GM12878 (cell line): Measurements from ENCODE around the gene SLC4A3. TPM values are rescaled to one million over a fixed set of nuclear protein-coding genes. Genes with fewer than 3 reads are reported as not detected.

Experiments
- ATAC-seq: fragments of 200-7000 bp; cut with Tn5 transposase; 3 replicates; pipeline ENCODE4 v1.9.1; 2020; ENCODE audit warnings: mild to moderate bottlenecking, moderate library complexity
- BruUV-seq: library from RNA; stranded (reverse); fragments of 400-500 nt; replicated peaks from 2 replicates; lab custom pipeline; 2021; lab: Mats Ljungman, UMichigan
- CTCF ChIA-PET: fragments of 300-600 bp; sonication (Branson Sonifier 250); formaldehyde crosslinking; extraction: SDS; loops from one replicate; lab custom pipeline; 2021; ENCODE audit warnings: inconsistent platforms; lab: Yijun Ruan, JAX
- POLR2A ChIA-PET: fragments of 350-600 bp; formaldehyde crosslinking; extraction: SDS; loops from one replicate; lab custom pipeline; 2021; ENCODE audit warnings: inconsistent platforms; lab: Charles Lee
- RAD21 ChIA-PET: fragments of 300-600 bp; sonication (Branson Sonifier 250); formaldehyde crosslinking; loops from one replicate; lab custom pipeline; 2023; ENCODE audit warnings: antibody characterized with exemption; ENCODE audit not compliant: unreplicated experiment; lab: Charles Lee
- SMC1A ChIA-PET: fragments of 300-600 bp; sonication (Branson Sonifier 250); formaldehyde crosslinking; loops from one replicate; lab custom pipeline; 2023; ENCODE audit not compliant: unreplicated experiment, uncharacterized antibody; lab: Charles Lee
- DNase-seq: peaks from one replicate; pipeline ENCODE4 v3.0.0-alpha.2; 2011; ENCODE audit warnings: low read depth, low spot score
- FAIRE-seq: peaks from 3 replicates; lab custom pipeline; 2011; peaks lifted over from hg19 to GRCh38; lab: Jason Lieb, UNC
- H2AFZ ChIP-seq: 2 replicates; pipeline ENCODE4 v1.6.0; 2011; ENCODE audit warnings: low read depth, low read length, control low read depth; ENCODE audit not compliant: control insufficient read depth
- H3K27ac ChIP-seq: 2 replicates; pipeline ENCODE4 v1.5.1; 2011; ENCODE audit warnings: control low read depth; ENCODE audit not compliant: control insufficient read depth, insufficient read depth
- H3K27me3 ChIP-seq, 2 experiments: replicated peaks in 1 of 2; 2 replicates each; pipeline versions ENCODE4 v1.6.0 to v1.6.1; 2011; ENCODE audit warnings: low read length in 1 of 2; ENCODE audit not compliant: control insufficient read depth in 2 of 2, insufficient read depth in 2 of 2
- H3K36me3 ChIP-seq, 2 experiments: 2 replicates each; pipeline ENCODE4 v1.5.1; 2011; ENCODE audit warnings: low read length in 1 of 2; ENCODE audit not compliant: control insufficient read depth in 2 of 2, insufficient read depth in 2 of 2
- H3K4me1 ChIP-seq: 2 replicates; pipeline ENCODE4 v1.6.1; 2011; ENCODE audit warnings: mild to moderate bottlenecking, low read length, moderate library complexity, mixed read lengths; ENCODE audit not compliant: control insufficient read depth, insufficient read depth
- H3K4me2 ChIP-seq: 2 replicates; pipeline ENCODE4 v1.6.0; 2011; ENCODE audit warnings: control low read depth; ENCODE audit not compliant: control insufficient read depth, insufficient read depth
- H3K4me3 ChIP-seq: fragments of 200-600 bp; sonication (generic); 2 replicates; pipeline ENCODE4 v1.5.1; 2016
- H3K79me2 ChIP-seq: 2 replicates; pipeline ENCODE4 v1.6.0; 2011; ENCODE audit warnings: low read length; ENCODE audit not compliant: control insufficient read depth, insufficient read depth
- H3K9ac ChIP-seq: 2 replicates; pipeline ENCODE4 v1.8.0; 2011; ENCODE audit warnings: low read length, control low read depth, mixed read lengths; ENCODE audit not compliant: control insufficient read depth, insufficient read depth
- H3K9me3 ChIP-seq: replicated peaks from 3 replicates; pipeline ENCODE4 v1.5.1; 2011; ENCODE audit warnings: mild to moderate bottlenecking, low read length; ENCODE audit not compliant: control insufficient read depth, insufficient read depth
- H4K20me1 ChIP-seq: 2 replicates; pipeline ENCODE4 v1.6.0; 2011; ENCODE audit not compliant: control insufficient read depth, insufficient read depth
- E2F8 ChIP-seq: fragments of 450-650 bp; IDR thresholded peaks from 2 replicates; pipeline ENCODE4 v1.6.1; 2018; ENCODE audit warnings: mild to moderate bottlenecking, low read depth, moderate library complexity; ENCODE audit not compliant: partially characterized antibody
- FOXK2 ChIP-seq: fragments of 450-650 bp; IDR thresholded peaks from 2 replicates; pipeline ENCODE4 v1.6.1; 2017; ENCODE audit warnings: mild to moderate bottlenecking, moderate library complexity
- NR2F1 ChIP-seq: fragments of 450-650 bp; conservative IDR thresholded peaks from 2 replicates; pipeline ENCODE4 v1.6.1; 2017; ENCODE audit warnings: mild to moderate bottlenecking
- POLR2A ChIP-seq: IDR thresholded peaks from 2 replicates; pipeline ENCODE4 v1.6.1; 2011; ENCODE audit warnings: low read depth, mild to moderate bottlenecking, low read length
- ZNF384 ChIP-seq: IDR thresholded peaks from 2 replicates; pipeline ENCODE4 v1.6.1; 2012; ENCODE audit warnings: low read depth, mild to moderate bottlenecking, low read length, improper control_type of control experiment, borderline replicate concordance
- ZNF687 ChIP-seq: fragments of 450-650 bp; IDR thresholded peaks from 2 replicates; pipeline ENCODE4 v1.6.1; 2017; ENCODE audit warnings: mild to moderate bottlenecking, moderate library complexity
- WGBS: methylation state at CpG from one replicate; pipeline ENCODE4 v1.1.6; 2016; ENCODE audit warnings: low lambda C conversion rate; ENCODE audit not compliant: insufficient replicate concordance, insufficient coverage; ENCODE audit errors: missing lambda C conversion rate; 5-methylcytosine and 5-hydroxymethylcytosine counted together
- in situ Hi-C: fragments of 300-500 bp; cut with MboI; formaldehyde crosslinking; loops from 9 replicates; pipeline ENCODE4 v1.14.3; 2018; ENCODE audit warnings: mixed read lengths
- intact Hi-C: fragments of 100-400 bp; cut with micrococcal nuclease; formaldehyde crosslinking; loops from one replicate; pipeline ENCODE4 v1.14.2; 2022; ENCODE audit not compliant: unreplicated experiment
- polyA plus RNA-seq, 11 experiments: library from polyadenylated mRNA; depleted of rRNA in 4 of 11; unstranded in 6 of 11; stranded (reverse) in 5 of 11; fragments of >200 nt; fragmentation: Nextera tagmentation in 4 of 11; fragmentation: Illumina TruSeq in 1 of 11; extraction: Ambion mirVana in 4 of 11; extraction: Trizol in 1 of 11; gene quantifications; 1 replicate in 1 of 11; 2 replicates in 10 of 11; pipeline versions ENCODE4 v1.2.1 to v1.2.3, GENCODE V29; 2011 to 2016; ENCODE audit warnings: inconsistent platforms in 2 of 11, missing spikeins in 2 of 11, low read depth in 1 of 11
- total RNA-seq, 4 experiments: library from RNA; depleted of rRNA in 3 of 4; stranded (reverse); fragments of >200 nt in 3 of 4; fragmentation: Illumina TruSeq in 1 of 4; extraction: Trizol in 1 of 4; gene quantifications; 2 replicates each; pipeline versions ENCODE4 v1.2.1 to v1.2.3, GENCODE V29; 2013 to 2021
- TF ChIP-seq, protein P1 (sequence below): IDR thresholded peaks from 2 replicates; pipeline ENCODE4 v1.6.1; 2012; ENCODE audit warnings: low read depth, low read length, improper control_type of control experiment

SLC4A3 gene
- total and polyA plus RNA-seq, 10 of the 15 experiments (the other 5 are each of a cell fraction or from before 2014, with no cell fraction given) = 0.05 to 0.08 TPM; not detected in 8

- peak; percentile 96 for TF ChIP-seq E2F8
- TF ChIP-seq, all 136 proteins: peak for 57
Observed at GRCh38 chr2:219597552-219598307, 29.7 kb upstream of the SLC4A3 start, which contains the start of gene STK11IP (continued).

- peaks cover 0 to 3% of the 10 kb centered on the region in 2 experiments; a peak in 3 of 4 replicates for H3K36me3 ChIP-seq
- no peaks in the 10 kb centered on the region for H3K79me2 ChIP-seq
- H2AFZ ChIP-seq = peak overlapping the region; percentile 99
- POLR2A ChIA-PET = interaction anchor here (2.4 kb wide), 1 partner anchor 211 kb away, joined by 10 read pairs; the partner anchor contains the start of gene DNPEP
- peak overlapping the region; percentile 93 for H3K4me2 ChIP-seq
- H3K9me3 ChIP-seq = no peaks in the 10 kb centered on the region
- intact Hi-C loops = loop anchor here (2.0 to 5.0 kb wide), 2 partner anchors 58 to 321 kb away; partner anchors contain the start of gene DNAJB2
- SMC1A ChIA-PET = interaction anchor here (1.1 kb wide), 2 partner anchors 12 to 85 kb away, joined by 3 read pairs; no protein-coding TSS in a partner anchor
- TF ChIP-seq NR2F1 = peak; percentile 80; the same call in 1 of the 2 replicates
- TF ChIP-seq ZNF687 = no peak
- TF ChIP-seq, protein P1, sequence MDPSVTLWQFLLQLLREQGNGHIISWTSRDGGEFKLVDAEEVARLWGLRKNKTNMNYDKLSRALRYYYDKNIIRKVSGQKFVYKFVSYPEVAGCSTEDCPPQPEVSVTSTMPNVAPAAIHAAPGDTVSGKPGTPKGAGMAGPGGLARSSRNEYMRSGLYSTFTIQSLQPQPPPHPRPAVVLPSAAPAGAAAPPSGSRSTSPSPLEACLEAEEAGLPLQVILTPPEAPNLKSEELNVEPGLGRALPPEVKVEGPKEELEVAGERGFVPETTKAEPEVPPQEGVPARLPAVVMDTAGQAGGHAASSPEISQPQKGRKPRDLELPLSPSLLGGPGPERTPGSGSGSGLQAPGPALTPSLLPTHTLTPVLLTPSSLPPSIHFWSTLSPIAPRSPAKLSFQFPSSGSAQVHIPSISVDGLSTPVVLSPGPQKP = no peak
- TF ChIP-seq ZNF384 = no peak
- no peak for TF ChIP-seq FOXK2
- TF ChIP-seq POLR2A = no peak
- in situ Hi-C loops = no loop called here
- WGBS = 37% methylated on average over 9 of the region's 9 CpGs
- H3K9ac ChIP-seq = peak overlapping the region; percentile 75
- 0 out of 2 replicates have a peak, but pooled peaks cover 8% of the 10 kb centered on the region for H3K4me1 ChIP-seq
- H4K20me1 ChIP-seq = no peaks in the 10 kb centered on the region
- CTCF ChIA-PET = interaction anchor here (1.0 to 2.9 kb wide), 4 partner anchors 44 to 103 kb away, joined by 3 to 15 read pairs (median 10); a partner anchor contains a TSS
- peak overlapping the region; percentile 81; the same call in 1 of the 2 replicates for H3K27ac ChIP-seq
- RAD21 ChIA-PET = interaction anchor here (0.5 to 1.7 kb wide), 6 partner anchors 14 to 211 kb away, joined by 3 to 10 read pairs (median 4); partner anchors contain the start of genes CHPF, DNPEP, GMPPA and TMEM198
- TSS peak; percentile 87 for BruUV-seq
- H3K27me3 ChIP-seq = no peaks in the 10 kb centered on the region
- no peak for DNase-seq
- peak; percentile 18 for FAIRE-seq
- peak overlapping the region; percentile 74 for H3K4me3 ChIP-seq
- peak; percentile 38; the same call in 2 of the 3 replicates for ATAC-seq
Observed at GRCh38 chr2:219598308-219599078, 28.9 kb upstream of the SLC4A3 start.
